GM18861 (cell line): ENCODE data around the gene GAREM2.

Experiments used
- ATAC-seq: cut with Tn5 transposase; IDR thresholded peaks from one replicate; pipeline ENCODE4 v1.9.1; 2021; ENCODE audit not compliant: unreplicated experiment

The GAREM2 gene

DNA sequence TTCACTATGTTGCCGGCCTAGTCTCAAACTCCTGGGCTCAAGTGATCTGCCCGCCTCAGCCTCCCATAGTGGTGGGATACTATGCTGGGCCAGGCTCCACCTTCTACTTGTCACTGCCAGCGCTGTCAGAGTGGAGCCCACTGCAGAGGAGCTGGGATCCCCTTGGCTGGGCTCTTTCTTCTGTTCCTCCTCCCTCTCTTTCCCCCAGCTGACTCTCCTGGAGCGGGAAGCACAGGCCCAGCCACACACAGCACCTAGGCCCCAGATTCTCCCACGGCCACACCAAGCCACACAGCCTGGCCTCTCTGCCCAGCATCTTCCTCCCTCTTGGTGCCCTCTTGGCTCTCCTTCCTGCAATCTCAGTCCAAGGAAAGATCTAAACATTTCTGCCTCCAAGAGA is 3.7 kb upstream of the GAREM2 start:
- no peak for ATAC-seq

DNA sequence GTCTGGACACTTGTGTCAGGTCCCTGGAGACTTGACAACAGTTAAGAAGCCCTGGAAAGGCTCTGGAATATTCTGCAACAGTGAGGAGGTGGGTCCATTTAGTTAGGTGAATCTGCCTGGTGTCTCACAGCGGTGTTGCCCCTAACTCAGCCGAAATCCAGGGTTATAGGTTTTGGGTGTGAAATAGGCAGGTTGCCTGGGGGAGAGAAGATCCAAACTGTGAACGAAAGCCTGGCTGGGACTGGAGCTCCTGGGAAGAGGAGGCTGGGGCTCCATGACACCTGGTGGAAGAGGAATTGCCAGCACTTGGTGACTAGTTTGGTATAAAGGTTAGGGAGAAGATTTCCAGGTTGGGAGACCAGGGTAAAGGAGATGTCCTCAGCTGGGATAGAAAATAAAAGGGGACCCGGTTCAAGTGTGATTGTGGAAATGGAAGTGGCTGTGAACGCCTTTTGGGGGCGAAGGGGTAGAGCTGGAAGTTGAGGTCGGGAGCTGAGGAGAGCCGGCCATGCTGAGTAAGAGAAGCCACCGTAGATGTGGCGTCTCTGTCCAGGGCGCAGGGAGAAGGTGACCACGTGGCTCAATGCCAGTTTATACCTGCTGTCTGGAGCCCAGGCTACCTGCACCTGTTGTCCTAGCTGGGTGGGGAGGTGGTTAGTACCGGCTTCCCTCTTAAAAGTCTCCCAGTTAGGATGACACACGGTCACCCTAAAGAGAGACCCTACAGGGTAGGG is 3.0 kb upstream of the GAREM2 start:
- ATAC-seq, result no peak

DNA sequence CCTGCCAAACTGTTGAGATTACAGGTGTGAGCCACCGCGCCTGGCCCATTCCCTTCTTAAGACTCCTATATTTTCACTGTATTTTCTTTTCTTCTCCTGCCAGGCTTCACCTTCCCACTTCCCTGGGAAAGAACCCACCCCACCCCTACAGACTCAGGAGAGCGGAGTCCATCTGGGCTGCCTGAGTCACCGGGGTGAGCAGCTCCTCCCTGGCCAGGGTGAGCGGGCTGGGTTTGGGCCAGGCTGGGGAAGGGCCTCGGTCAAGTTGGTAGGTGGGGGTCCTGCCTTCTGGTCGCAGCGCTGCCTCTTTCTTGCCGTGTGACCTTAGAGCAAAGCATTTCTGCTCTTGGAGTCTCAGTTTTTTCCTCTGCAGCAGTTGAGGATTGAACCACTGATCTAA is 2.1 kb upstream of the GAREM2 start:
- ATAC-seq, result no peak

DNA sequence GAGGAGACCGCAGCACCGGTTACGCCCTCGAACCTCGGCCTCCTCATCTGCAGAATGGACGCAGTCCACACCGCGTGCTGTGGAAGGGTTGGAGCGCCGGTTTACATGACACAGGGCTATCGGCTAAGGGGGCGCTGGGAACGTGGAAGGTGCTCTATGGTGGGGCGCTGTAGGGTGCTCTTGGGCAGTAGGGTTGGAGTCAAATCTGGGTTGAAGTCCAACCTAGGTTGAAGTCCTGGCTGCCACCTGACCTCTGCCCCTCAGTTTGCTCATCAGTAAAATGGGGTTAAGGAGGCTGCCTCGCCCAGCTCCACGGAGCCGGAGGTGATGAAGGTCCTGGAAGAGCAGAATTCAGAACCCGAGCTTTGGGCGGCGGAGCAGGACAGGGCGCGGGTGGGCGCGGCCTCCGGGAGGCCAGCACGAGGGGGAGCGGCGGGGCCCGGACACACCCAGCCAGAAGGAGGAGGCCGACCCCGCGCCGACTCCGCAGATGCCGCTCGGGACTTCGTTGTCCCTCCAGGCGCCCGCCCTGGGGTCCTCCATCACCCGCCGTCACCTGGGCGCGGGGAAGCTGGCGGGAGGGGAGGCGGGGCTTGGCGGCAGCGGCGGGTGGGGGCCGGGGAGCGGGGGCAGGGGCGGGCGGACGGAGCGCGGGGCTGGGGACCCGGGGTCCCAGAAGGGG is 558 bp upstream of the GAREM2 start:
- ATAC-seq, result no peak

DNA sequence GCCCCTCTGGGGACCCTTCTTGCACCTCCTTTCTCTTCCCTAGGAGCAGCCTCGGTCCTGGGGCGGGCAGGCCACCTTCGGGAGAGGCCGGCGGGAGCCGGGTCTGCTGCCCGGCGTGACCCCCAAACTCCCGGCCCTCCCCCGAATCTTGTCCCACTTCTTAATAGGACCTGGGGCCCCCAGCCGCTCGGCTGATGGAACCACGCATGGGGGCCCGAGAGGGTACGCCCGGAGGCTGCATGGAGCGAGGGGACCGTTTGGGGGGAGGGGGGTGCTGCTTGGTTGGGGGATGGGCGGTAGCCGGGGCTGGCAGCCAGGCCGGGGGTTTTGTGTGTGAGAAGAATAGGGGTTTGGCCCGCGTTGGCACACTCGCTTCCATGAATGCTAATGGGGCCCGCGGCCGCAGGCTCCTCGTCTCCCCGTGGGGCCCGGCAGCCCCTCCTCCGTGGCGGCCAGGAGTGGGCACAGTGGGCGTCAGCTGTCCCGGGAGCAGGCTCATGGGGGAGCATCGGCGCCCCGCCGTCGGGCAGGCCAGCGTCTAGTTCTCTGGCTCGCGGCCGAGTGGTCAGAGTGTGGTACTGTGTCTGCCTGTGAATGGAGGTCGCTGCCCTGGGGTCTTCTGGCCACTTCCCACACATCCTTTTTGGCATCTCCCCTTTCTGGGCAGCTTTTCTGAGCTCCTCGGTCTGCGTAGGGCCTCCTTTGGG is 1.0 kb downstream of the GAREM2 start:
- ATAC-seq, result no peak

DNA sequence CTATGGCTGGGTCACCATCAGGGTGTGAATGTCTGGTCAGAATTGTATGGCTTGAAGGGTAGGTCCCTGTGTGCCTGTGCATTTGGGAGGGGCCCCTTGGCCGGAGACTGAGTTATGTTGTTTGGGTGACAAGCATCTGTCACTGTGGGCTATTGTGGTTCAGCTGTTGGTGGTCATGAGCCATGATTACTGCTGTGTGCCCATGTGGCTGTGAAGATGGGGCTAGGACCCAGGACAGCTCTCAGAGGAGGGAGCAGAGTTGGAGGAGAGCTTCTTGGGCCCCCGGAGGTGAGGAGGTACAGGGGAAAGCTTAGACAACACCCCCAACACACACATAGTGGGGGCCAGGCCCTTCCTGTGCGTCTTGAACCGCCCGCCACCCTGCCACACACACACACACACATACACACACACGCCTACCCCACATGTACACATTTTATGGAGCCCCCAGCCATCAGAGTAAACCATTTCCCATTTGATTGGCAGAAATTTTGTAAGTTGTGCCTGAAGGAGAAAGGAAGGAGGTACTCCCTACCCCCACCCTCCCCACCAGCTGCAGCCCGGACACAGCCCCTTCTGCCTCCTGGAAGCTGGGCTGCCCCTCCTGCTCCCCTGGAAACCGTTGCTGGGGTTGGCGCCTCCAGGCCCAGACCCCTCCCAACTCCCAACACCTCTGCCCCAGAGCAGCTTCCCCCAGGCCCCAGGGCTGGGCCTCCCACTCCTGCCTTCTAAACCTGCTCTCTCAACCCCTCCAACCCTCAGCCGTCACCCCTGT is 2.0 kb downstream of the GAREM2 start:
- ATAC-seq, result no peak

DNA sequence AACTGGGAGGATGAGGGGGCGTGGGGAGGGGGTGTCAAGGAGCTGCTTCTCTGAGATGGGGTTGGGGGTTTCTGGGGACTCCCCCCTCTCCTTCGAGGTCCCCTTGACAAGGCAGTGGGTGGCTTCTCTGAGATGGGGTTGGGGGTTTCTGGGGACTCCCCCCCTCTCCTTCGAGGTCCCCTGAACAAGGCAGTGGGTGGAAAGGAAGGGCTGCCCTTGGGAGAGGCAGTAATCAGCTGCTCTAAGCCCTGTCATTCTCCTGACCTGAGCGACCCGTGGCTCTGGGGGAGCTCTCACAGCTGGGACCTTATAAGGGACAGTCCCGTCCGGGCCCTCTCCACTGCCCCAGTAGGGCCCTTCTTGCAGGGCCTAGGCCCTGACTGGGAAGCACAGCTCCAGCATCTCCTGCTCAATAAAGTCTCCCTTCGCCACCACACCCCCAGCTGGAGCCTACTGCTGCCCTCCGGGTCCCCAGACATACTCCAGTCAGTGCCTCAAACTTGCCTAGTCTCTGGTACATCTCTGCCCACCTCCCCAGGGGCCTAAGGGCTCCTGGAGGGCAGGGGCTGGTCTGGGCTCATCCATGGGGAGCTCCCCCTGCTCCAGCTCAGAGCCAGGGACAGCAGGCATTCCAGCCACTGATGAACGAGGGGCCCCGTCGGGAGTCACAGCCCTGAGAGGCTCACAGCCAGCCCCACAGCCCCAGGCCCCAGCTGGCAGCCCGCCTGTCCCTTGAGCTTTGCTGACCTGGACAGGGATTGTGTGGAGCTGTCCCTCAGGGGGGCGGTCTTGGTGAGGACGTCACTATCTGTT is 2.8 kb downstream of the GAREM2 start:
- no peak for ATAC-seq

DNA sequence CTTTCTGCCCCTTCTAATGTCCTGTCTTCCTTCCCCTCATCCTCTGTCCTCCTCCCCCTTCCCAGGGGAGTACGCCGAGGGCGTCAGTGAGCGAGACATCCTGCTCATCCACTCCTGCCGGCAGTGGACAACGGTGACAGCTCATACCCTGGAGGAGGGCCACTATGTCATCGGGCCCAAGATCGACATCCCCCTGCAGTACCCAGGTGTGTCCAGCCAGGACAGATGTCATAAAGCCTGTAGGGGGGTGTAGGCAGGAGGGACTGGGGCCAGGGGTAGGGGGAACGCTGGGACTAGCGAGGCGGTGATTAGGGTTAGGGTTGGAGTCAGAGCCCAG is 3.4 kb downstream of the GAREM2 start:
- no peak for ATAC-seq

DNA sequence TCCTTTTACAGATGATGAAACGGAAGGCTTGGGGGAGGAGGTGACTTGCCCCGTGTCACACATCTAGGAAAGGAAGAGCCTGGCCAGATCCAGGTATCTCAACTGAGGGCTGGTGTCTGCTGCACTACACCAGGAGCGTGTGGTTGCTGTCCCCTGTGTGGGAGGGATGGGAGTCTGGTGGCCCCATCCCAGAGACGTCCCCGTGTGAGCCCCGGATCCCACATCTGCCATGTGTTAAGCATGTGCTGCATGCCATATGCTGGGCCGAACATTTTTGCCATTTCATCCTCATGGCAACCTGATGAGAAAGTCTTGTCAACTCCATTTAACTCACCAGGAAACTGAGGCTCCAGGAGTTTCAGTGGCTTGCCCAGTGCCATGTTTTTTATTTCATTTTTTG is 4.2 kb downstream of the GAREM2 start:
- ATAC-seq, result no peak

DNA sequence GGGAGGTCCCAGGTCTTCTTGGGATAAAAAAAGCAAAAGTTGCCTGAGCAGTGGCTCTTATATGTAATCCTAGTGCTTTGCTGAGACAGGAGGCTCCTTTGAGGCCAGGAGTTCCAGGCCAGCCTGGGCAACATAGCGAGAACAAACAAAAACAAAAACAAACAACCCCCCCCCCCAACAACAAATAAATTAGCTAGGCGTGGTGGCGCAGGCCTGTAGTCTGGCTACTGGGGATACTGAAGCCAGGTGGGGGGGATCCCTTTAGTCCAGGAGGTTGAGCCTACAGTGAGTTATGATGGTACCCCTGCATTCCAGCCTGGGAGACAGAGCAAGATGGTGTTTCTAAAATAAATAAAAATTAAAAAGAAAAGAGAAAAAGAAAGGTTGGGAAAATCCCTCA is 5.4 kb downstream of the GAREM2 start:
- ATAC-seq, result no peak

DNA sequence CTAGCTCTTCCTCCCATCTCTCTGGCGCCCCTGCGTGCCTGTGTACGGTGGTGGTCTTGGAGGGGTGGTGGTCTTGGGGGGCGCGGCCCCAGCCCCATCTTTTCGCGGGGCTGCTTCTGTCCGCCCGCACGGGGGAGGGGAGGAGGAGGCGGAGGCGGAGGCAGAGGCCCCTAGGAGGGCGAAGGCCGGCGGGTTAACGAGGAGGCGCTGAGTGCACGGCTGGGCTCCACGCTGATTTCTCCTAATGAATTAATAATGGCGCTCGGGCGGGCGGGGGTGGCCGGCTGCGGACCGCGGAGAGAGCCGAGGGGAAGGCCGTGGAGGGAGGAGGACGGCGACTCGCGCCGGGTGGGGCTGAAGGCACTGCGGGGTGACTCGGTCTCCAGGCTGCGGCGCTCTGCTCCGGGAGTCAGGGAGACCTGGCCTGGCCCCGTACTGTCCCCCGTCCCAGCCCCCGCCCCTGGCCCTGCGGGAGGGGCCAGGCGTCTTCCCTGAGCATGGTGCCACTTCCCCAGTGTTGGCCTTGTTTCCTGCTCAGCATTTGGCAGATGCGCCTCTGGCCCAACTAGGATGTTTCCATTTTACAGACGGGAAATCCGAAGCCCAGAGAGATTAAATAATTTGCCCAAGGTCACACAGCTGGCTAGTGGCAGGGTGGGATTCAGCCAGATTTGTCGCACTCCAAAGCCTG is 6.0 kb downstream of the GAREM2 start:
- no peak for ATAC-seq

DNA sequence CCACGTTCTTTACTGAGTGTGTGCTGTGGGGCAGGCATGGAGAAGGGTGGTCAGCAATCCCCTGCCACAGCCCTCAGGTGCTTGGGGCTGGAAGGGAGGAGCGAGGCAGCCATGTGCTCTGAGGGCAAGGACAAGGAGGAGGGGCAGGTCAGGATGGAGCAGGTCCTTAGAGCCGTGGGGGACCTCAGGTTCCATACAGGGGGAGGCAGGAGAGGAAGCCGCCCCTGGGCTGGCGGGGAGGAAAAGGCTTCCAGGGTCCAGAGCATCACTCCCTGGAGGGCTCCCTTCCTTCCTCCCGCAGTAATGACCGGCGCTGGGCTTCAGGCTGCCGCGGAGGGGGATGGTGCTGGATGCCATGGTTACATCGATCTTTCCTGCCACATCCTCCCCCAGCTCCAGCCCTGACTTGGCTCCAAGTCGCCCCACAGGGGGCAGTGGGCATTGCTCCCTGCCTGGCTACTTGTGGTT is 6.6 kb downstream of the GAREM2 start:
- ATAC-seq, result no peak

DNA sequence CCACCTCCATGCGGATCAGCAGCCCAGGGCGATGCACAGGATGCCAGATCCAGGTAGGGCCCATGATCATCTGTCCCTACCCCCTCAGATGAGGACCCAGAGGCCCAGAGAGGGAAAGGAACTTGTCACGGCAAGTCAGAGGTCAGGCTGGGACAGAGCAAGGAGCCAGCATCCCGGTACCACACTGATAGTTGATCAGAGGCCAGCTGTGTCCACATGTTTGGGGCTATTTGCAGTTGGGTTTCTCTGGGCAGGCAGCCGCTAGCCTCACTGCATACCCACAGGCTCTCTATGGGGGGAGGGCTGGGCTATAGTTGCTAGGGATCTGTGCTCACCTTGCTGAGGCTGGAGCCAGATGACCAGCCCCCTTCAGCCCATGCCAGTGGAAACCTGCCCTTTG is 9.6 kb downstream of the GAREM2 start:
- ATAC-seq, result no peak

DNA sequence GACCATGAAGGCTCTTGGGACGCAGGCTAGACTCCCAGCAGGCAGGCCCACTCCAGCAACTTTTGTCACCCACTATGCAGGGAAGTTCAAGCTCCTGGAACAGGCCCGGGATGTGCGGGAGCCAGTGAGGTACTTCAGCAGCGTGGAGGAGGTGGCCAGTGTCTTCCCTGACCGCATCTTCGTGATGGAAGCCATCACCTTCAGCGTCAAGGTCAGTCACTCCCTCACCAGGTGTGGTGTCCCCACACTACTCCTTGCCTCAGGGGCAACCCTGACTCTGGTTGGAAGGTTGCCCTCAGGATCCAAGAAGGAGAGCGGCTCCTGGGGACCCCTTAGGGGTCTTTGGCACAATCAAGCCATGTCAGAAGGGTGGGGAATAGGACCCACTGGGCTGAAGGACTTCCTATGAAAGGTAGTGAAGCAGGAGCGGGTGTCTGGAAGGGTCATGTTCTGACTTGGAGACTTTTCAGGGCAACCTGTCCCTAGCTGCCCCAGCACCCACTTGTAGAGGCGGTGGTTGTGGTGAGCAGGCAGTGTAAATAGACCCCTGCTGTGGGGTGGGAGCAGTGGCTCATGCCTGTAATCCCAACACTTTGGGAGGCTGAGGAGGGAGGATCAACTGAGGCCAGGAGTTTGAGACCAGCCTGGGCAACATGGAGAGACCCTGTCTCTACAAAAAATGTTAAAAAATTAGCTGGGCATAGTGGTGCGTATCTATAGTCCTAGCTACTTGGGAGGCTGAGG is 10.2 kb downstream of the GAREM2 start:
- ATAC-seq, result no peak

DNA sequence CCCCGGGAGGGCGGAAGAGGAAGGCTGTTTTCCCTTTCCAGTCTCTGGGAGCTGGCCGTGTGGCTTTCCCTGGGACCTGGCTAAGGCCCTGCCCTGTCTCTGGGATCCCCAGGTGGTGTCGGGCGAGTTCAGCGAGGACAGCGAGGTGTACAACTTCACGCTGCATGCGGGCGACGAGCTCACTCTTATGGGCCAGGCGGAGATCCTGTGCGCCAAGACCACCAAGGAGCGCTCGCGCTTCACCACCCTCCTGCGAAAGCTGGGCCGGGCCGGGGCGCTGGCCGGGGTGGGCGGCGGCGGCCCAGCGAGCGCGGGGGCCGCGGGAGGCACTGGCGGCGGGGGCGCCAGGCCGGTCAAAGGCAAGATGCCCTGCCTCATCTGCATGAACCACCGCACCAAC is 11.2 kb downstream of the GAREM2 start:
- no peak for ATAC-seq

DNA sequence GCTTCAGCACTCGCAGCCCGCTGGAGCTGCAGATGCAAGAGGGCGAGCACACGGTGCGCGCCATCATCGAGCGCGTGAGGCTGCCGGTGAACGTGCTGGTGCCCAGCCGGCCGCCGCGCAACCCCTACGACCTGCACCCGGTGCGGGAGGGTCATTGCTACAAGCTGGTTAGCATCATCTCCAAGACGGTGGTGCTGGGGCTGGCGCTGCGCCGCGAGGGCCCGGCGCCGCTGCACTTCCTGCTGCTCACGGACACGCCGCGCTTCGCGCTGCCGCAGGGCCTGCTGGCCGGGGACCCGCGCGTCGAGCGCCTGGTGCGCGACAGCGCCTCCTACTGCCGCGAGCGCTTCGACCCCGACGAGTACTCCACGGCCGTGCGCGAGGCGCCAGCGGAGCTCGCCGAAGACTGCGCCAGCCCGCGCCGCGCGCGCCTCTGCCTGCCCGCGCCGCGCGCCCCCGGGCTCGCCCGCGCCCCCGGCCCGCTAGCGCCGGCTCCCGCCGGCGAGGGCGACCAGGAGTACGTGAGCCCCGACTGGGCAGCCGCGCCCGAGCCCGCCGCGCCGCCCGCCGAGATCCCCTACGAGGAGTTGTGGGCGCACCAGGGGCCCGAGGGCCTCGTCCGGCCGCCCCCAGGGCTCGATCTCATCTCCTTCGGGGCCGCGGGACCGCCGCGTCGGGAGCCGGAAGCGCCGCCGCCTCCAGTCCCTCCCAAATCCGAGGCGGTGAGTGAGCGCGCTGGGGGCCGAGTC is 11.8 kb downstream of the GAREM2 start:
- ATAC-seq, result no peak

DNA sequence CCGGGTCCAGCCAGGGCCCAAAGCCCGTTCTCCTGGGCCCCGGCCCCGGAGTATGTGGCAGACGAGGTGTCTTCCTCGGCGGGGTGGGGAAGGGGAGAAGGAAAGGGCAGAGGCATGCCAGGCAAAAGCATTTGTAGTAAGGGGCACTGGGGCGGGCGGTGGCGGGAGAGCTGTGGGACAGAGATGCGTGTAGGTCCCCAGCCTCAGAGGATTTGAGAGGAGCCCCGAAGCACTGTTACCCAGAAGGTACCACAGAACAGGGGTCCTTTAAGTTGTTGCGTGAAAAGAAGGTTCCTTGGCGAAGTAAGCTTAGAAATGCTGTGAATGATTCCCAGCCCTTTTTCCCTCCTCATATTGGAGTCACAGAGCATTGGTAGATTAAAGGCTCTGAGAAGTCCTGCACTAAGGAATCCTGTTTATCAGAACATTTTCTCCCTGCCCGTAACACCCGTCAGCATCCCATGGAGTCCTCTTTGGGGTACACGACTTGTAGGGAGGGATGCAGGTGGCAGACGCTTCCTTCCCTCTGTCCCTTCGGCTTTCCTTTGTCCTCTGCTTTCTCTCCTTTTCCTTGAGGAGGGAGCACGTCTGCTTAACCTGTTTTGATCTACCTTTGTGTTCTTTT is 12.5 kb downstream of the GAREM2 start:
- ATAC-seq, result no peak
